Large intestine (tissue), 3 donors: Measurements from ENCODE around the gene MINDY4. TPM values are rescaled to one million over a fixed set of nuclear protein-coding genes. Genes with fewer than 3 reads are reported as not detected.
A peak's percentile ranks its signal among the peaks of the same experiment; 100 is the strongest.

Experiments
- DNase-seq, 2 donors: peaks; one replicate each; pipeline versions ENCODE4 v3.0.0 to v3.0.0-alpha.2; 2013
- H3K27ac ChIP-seq: one replicate; pipeline ENCODE4 v1.5.1; 2013; ENCODE audit warnings: low read length
- H3K27me3 ChIP-seq: 2 replicates; pipeline ENCODE4 v1.6.1; 2013; ENCODE audit warnings: low read length; ENCODE audit not compliant: control insufficient read depth, insufficient read depth
- H3K36me3 ChIP-seq: 2 replicates; pipeline ENCODE4 v1.6.1; 2013; ENCODE audit warnings: low read length; ENCODE audit not compliant: control insufficient read depth, insufficient read depth
- H3K4me1 ChIP-seq: one replicate; pipeline ENCODE4 v1.6.1; 2013; ENCODE audit warnings: low read length; ENCODE audit not compliant: control insufficient read depth, insufficient read depth
- H3K4me3 ChIP-seq: one replicate; pipeline ENCODE4 v1.5.1; 2013; ENCODE audit warnings: low read length
- H3K9me3 ChIP-seq: one replicate; pipeline ENCODE4 v1.6.1; 2013; ENCODE audit warnings: mild to moderate bottlenecking, low read depth, low read length, moderate library complexity; ENCODE audit not compliant: control insufficient read depth
- WGBS: methylation state at CpG from one replicate; pipeline ENCODE4 v1.1.5; 2013; ENCODE audit warnings: low lambda C conversion rate; ENCODE audit not compliant: insufficient coverage; 5-methylcytosine and 5-hydroxymethylcytosine counted together
- polyA plus RNA-seq: library from polyadenylated mRNA; unstranded; fragments of 120-200 nt; gene quantifications from one replicate; pipeline ENCODE4 v1.2.1, GENCODE V29; 2013

The MINDY4 gene
- polyA plus RNA-seq, 1 donor, result 12.3 TPM

- DNase-seq, result no peak
- H3K4me1 ChIP-seq, result no peaks in the 10 kb centered on the region
Measured at GRCh38 chr7:30927040-30927439, 155.8 kb downstream of the MINDY4 start.

GRCh38 chr7:30927559-30927958, 156.3 kb downstream of the MINDY4 start:
- Histone ChIP-seq H3K36me3 (peaks cover 33% of the 10 kb centered on the region), H3K4me1 (no peaks in the 10 kb centered on the region), H3K27ac (no peak overlapping the region), H3K9me3 (peaks cover 2% of the 10 kb centered on the region), H3K27me3 (no peaks in the 10 kb centered on the region), H3K4me3 (no peak overlapping the region)
- no peak for DNase-seq
- no CpG with 5 or more reads among the region's 3 CpGs for WGBS

More at GRCh38 chr7:30927040-30927439, 155.8 kb downstream of the MINDY4 start:
- H3K9me3 ChIP-seq, result peaks cover 2% of the 10 kb centered on the region
- H3K4me3 ChIP-seq, result no peak overlapping the region
- H3K36me3 ChIP-seq, result peaks cover 37% of the 10 kb centered on the region
- no peaks in the 10 kb centered on the region for H3K27me3 ChIP-seq
- H3K27ac ChIP-seq, result no peak overlapping the region
- WGBS, result no CpG with 5 or more reads among the region's 3 CpGs

- H3K9me3 ChIP-seq, result peaks cover 2% of the 10 kb centered on the region
- H3K4me3 ChIP-seq, result no peak overlapping the region
- no peaks in the 10 kb centered on the region for H3K4me1 ChIP-seq
- no peak overlapping the region for H3K27ac ChIP-seq
- DNase-seq, result no peak
- H3K36me3 ChIP-seq, result peaks cover 25% of the 10 kb centered on the region
- H3K27me3 ChIP-seq, result no peaks in the 10 kb centered on the region
- no CpG with 5 or more reads among the region's 13 CpGs for WGBS
Measured at GRCh38 chr7:30928254-30928872, 157.1 kb downstream of the MINDY4 start.

- Histone ChIP-seq H3K4me1 (no peaks in the 10 kb centered on the region), H3K27ac (no peak overlapping the region), H3K27me3 (no peaks in the 10 kb centered on the region), H3K4me3 (no peak overlapping the region), H3K36me3 (peaks cover 15% of the 10 kb centered on the region), H3K9me3 (peaks cover 2% of the 10 kb centered on the region)
- no peak for DNase-seq
- WGBS, result 100% methylated on average over 1 of the region's 4 CpGs
Measured at GRCh38 chr7:30929686-30930085, 158.5 kb downstream of the MINDY4 start.

- peak in 1 of 2 donors; percentile 31 for DNase-seq
- H3K4me3 ChIP-seq, result no peak overlapping the region
- H3K27ac ChIP-seq, result no peak overlapping the region
- no peaks in the 10 kb centered on the region for H3K27me3 ChIP-seq
- no CpG with 5 or more reads among the region's 8 CpGs for WGBS
- H3K4me1 ChIP-seq, result no peaks in the 10 kb centered on the region
- H3K9me3 ChIP-seq, result peaks cover 2% of the 10 kb centered on the region
- H3K36me3 ChIP-seq, result peaks cover 10% of the 10 kb centered on the region
Measured at GRCh38 chr7:30930621-30931020, 159.4 kb downstream of the MINDY4 start.

- Histone ChIP-seq H3K9me3 (peaks cover 2% of the 10 kb centered on the region), H3K4me1 (no peaks in the 10 kb centered on the region), H3K27me3 (no peaks in the 10 kb centered on the region), H3K36me3 (peaks cover 3% of the 10 kb centered on the region), H3K4me3 (no peak overlapping the region), H3K27ac (no peak overlapping the region)
- no CpG with 5 or more reads among the region's 24 CpGs for WGBS
- DNase-seq, result no peak
Measured at GRCh38 chr7:30931161-30931928, 160.1 kb downstream of the MINDY4 start.

GRCh38 chr7:30931929-30932540, 160.8 kb downstream of the MINDY4 start:
- Histone ChIP-seq H3K4me1 (peaks cover 7% of the 10 kb centered on the region), H3K27me3 (no peaks in the 10 kb centered on the region), H3K4me3 (no peak overlapping the region), H3K9me3 (peaks cover under 1% of the 10 kb centered on the region), H3K36me3 (no peaks in the 10 kb centered on the region), H3K27ac (no peak overlapping the region)
- no peak for DNase-seq
- WGBS, result no CpG with 5 or more reads among the region's 9 CpGs

GRCh38 chr7:30932562-30932961, 161.3 kb downstream of the MINDY4 start:
- Histone ChIP-seq H3K4me3 (no peak overlapping the region), H3K4me1 (peaks cover 11% of the 10 kb centered on the region), H3K36me3 (no peaks in the 10 kb centered on the region), H3K27ac (no peak overlapping the region), H3K9me3 (no peaks in the 10 kb centered on the region), H3K27me3 (no peaks in the 10 kb centered on the region)
- no peak for DNase-seq
- no CpG with 5 or more reads among the region's 6 CpGs for WGBS

GRCh38 chr7:30933124-30933974, 162.1 kb downstream of the MINDY4 start:
- H3K9me3 ChIP-seq, result no peaks in the 10 kb centered on the region
- H3K27me3 ChIP-seq, result no peaks in the 10 kb centered on the region
- no peak for DNase-seq
- no peaks in the 10 kb centered on the region for H3K36me3 ChIP-seq
- peaks cover 19% of the 10 kb centered on the region for H3K4me1 ChIP-seq
- H3K27ac ChIP-seq, result no peak overlapping the region
- no peak overlapping the region for H3K4me3 ChIP-seq
- WGBS, result no CpG with 5 or more reads among the region's 26 CpGs

- Histone ChIP-seq H3K27me3 (no peaks in the 10 kb centered on the region), H3K36me3 (no peaks in the 10 kb centered on the region), H3K4me3 (no peak overlapping the region), H3K27ac (no peak overlapping the region), H3K9me3 (no peaks in the 10 kb centered on the region), H3K4me1 (peaks cover 23% of the 10 kb centered on the region)
- WGBS, result no CpG with 5 or more reads among the region's 5 CpGs
- no peak for DNase-seq
Measured at GRCh38 chr7:30934225-30934624, 163.0 kb downstream of the MINDY4 start.
